H9 (cell line): Measurements from ENCODE around the gene RHOD. TPM values are rescaled to one million over a fixed set of nuclear protein-coding genes. Genes with fewer than 3 reads are reported as not detected.

Source experiments
- DNase-seq: peaks from one replicate; pipeline ENCODE4 v3.0.0-alpha.2; 2017
- H2AFZ ChIP-seq: one replicate; pipeline ENCODE4 v1.6.1; 2013; ENCODE audit warnings: mild to moderate bottlenecking, low read length, control low read depth, moderate library complexity
- H2AK5ac ChIP-seq: 2 replicates; pipeline ENCODE4 v1.6.1; 2013; ENCODE audit warnings: low read length, control low read depth, mixed read lengths; ENCODE audit not compliant: insufficient read length
- H2BK120ac ChIP-seq: one replicate; pipeline ENCODE4 v1.6.1; 2013; ENCODE audit warnings: low read depth, mild to moderate bottlenecking, low read length, control low read depth, inconsistent platforms; ENCODE audit not compliant: poor library complexity, severe bottlenecking
- H2BK12ac ChIP-seq: 2 replicates; pipeline ENCODE4 v1.6.1; 2013; ENCODE audit warnings: low read length, control low read depth, mixed read lengths, low read depth; ENCODE audit not compliant: insufficient read length
- H2BK15ac ChIP-seq: 2 replicates; pipeline ENCODE4 v1.6.1; 2013; ENCODE audit warnings: low read depth, low read length, control low read depth
- H2BK20ac ChIP-seq: one replicate; pipeline ENCODE4 v1.6.1; 2013; ENCODE audit warnings: low read depth, mild to moderate bottlenecking, low read length, control low read depth, inconsistent platforms; ENCODE audit not compliant: poor library complexity, severe bottlenecking
- H2BK5ac ChIP-seq: 2 replicates; pipeline ENCODE4 v1.6.1; 2013; ENCODE audit warnings: low read length, control low read depth, mixed read lengths; ENCODE audit not compliant: insufficient read length
- H3K14ac ChIP-seq: 2 replicates; pipeline ENCODE4 v1.6.1; 2013; ENCODE audit warnings: low read length, control low read depth; ENCODE audit not compliant: insufficient read depth
- H3K18ac ChIP-seq: 2 replicates; pipeline ENCODE4 v1.6.1; 2013; ENCODE audit warnings: low read depth, mild to moderate bottlenecking, mixed read lengths, low read length, control low read depth; ENCODE audit not compliant: insufficient read length
- H3K23ac ChIP-seq: 2 replicates; pipeline ENCODE4 v1.6.1; 2013; ENCODE audit warnings: low read length, control low read depth, mixed read lengths, low read depth; ENCODE audit not compliant: insufficient read length
- H3K23me2 ChIP-seq: 2 replicates; pipeline ENCODE4 v1.6.1; 2013; ENCODE audit warnings: low read depth, mild to moderate bottlenecking, mixed read lengths, low read length, control low read depth; ENCODE audit not compliant: insufficient read length, poor library complexity, severe bottlenecking
- H3K27ac ChIP-seq: 2 replicates; pipeline ENCODE4 v1.5.1; 2013; ENCODE audit warnings: low read length, control low read depth, mixed read lengths, low read depth; ENCODE audit not compliant: insufficient read length
- H3K27me3 ChIP-seq: 2 replicates; pipeline ENCODE4 v1.6.1; 2013; ENCODE audit warnings: low read length, control low read depth, inconsistent platforms; ENCODE audit not compliant: insufficient read depth
- H3K4ac ChIP-seq: 2 replicates; pipeline ENCODE4 v1.6.1; 2013; ENCODE audit warnings: low read depth, mild to moderate bottlenecking, control low read depth, inconsistent platforms, low read length, moderate library complexity
- H3K4me1 ChIP-seq: 2 replicates; pipeline ENCODE4 v1.6.1; 2013; ENCODE audit warnings: low read length, control low read depth, inconsistent platforms; ENCODE audit not compliant: insufficient read depth
- H3K4me2 ChIP-seq: 2 replicates; pipeline ENCODE4 v1.6.1; 2013; ENCODE audit warnings: low read length, control low read depth, mixed read lengths; ENCODE audit not compliant: insufficient read length, insufficient read depth
- H3K56ac ChIP-seq: 2 replicates; pipeline ENCODE4 v1.6.1; 2013; ENCODE audit warnings: low read depth, mild to moderate bottlenecking, mixed read lengths, low read length, control low read depth; ENCODE audit not compliant: insufficient read length
- H3K79me1 ChIP-seq: 2 replicates; pipeline ENCODE4 v1.6.1; 2013; ENCODE audit warnings: low read depth, mild to moderate bottlenecking, moderate library complexity, low read length, control low read depth, inconsistent platforms; ENCODE audit not compliant: insufficient read depth, poor library complexity, severe bottlenecking
- H3K79me2 ChIP-seq: 2 replicates; pipeline ENCODE4 v1.6.1; 2013; ENCODE audit warnings: low read length, control low read depth, inconsistent platforms; ENCODE audit not compliant: insufficient read depth
- H3K9ac ChIP-seq: 2 replicates; pipeline ENCODE4 v1.6.1; 2013; ENCODE audit warnings: low read length, control low read depth, mixed read lengths; ENCODE audit not compliant: insufficient read length; ENCODE audit errors: extremely low read depth
- H3K9me3 ChIP-seq: one replicate; pipeline ENCODE4 v1.6.1; 2013; ENCODE audit warnings: low read depth, low read length, inconsistent platforms; ENCODE audit not compliant: control insufficient read depth
- H3T11ph ChIP-seq: one replicate; pipeline ENCODE4 v1.6.1; 2013; ENCODE audit warnings: mild to moderate bottlenecking, low read length, control low read depth, inconsistent platforms
- H4K20me1 ChIP-seq: one replicate; pipeline ENCODE4 v1.6.1; 2013; ENCODE audit not compliant: control insufficient read depth, insufficient read length, insufficient read depth
- H4K5ac ChIP-seq: 2 replicates; pipeline ENCODE4 v1.6.1; 2013; ENCODE audit warnings: low read depth, mild to moderate bottlenecking, mixed read lengths, low read length, control low read depth; ENCODE audit not compliant: insufficient read length
- H4K8ac ChIP-seq: replicated peaks from 2 replicates; pipeline ENCODE4 v1.6.1; 2013; ENCODE audit warnings: low read length, control low read depth, mixed read lengths, low read depth; ENCODE audit not compliant: insufficient read length
- H4K91ac ChIP-seq: 2 replicates; pipeline ENCODE4 v1.6.1; 2013; ENCODE audit warnings: low read depth, mild to moderate bottlenecking, moderate library complexity, mixed read lengths, low read length, control low read depth; ENCODE audit not compliant: insufficient read length
- H3K27ac Mint-ChIP-seq, 3 experiments: 2 replicates in 2 of 3; 3 replicates in 1 of 3; pipeline ENCODE4 v1.8.0; 2020 to 2021; ENCODE audit warnings: mixed read lengths in 3 of 3, mild to moderate bottlenecking in 1 of 3, moderate library complexity in 1 of 3
- H3K27me3 Mint-ChIP-seq: 2 replicates; pipeline ENCODE4 v1.8.0; 2021; ENCODE audit warnings: low read depth, mild to moderate bottlenecking, moderate library complexity, mixed read lengths
- H3K36me3 Mint-ChIP-seq, 3 experiments: 2 replicates in 2 of 3; 3 replicates in 1 of 3; pipeline ENCODE4 v1.8.0; 2020 to 2021; ENCODE audit warnings: low read depth in 3 of 3, mixed read lengths in 3 of 3; ENCODE audit not compliant: insufficient read depth in 1 of 3
- H3K4me1 Mint-ChIP-seq, 2 experiments: 2 replicates each; pipeline ENCODE4 v1.8.0; 2020; ENCODE audit warnings: mixed read lengths in 2 of 2
- H3K4me3 Mint-ChIP-seq, 2 experiments: 2 replicates in 1 of 2; 3 replicates in 1 of 2; pipeline ENCODE4 v1.8.0; 2020 to 2021; ENCODE audit warnings: mild to moderate bottlenecking in 2 of 2, mixed read lengths in 2 of 2, moderate library complexity in 1 of 2
- H3K9me3 Mint-ChIP-seq, 2 experiments: 2 replicates in 1 of 2; 3 replicates in 1 of 2; pipeline ENCODE4 v1.8.0; 2020; ENCODE audit warnings: mild to moderate bottlenecking in 2 of 2, mixed read lengths in 2 of 2, moderate library complexity in 1 of 2
- WGBS: extraction: QIAGEN DNeasy Blood & Tissue Kit; methylation state at CpG from one replicate; pipeline ENCODE4 v1.1.7; 2013; ENCODE audit warnings: missing lambda C conversion rate, low lambda C conversion rate, mixed read lengths; ENCODE audit not compliant: insufficient read length; ENCODE audit errors: extremely low coverage; 5-methylcytosine and 5-hydroxymethylcytosine counted together
- total RNA-seq: library from RNA; stranded (reverse); gene quantifications from 2 replicates; pipeline ENCODE4 v1.2.1, GENCODE V29; 2021
- TF ChIP-seq, protein P1 (sequence below): fragments of 200-600 bp; sonication (generic); conservative IDR thresholded peaks from 3 replicates; pipeline ENCODE4 v1.8.0; 2021; ENCODE audit warnings: antibody characterized with exemption, mild to moderate bottlenecking

Gene RHOD
- total RNA-seq, 1 experiment from 2014 or later: 14.8 TPM

DNA sequence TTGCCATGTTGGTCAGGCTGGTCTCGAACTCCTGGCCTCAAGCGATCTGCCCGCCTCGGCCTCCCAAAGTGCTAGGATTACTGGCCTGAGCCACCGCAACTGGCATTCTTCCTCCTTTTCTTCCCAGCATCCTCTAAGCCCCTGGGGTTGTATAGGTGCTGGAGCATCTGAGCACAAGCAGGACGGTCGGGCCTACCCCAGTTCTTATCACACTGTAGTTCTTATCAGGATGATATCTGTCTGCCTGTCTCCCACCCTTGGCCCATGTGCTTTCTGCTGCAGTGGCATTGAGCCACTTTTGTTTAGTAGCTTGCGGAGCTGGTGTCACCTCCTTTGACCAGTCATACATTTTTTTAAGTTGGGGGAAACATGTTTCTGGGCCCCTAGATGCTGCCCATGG, 1.9 kb downstream of the RHOD start:
- Mint-ChIP-seq H3K27me3 (no peaks in the 10 kb centered on the region; the same call in 1 of the 2 replicates), H3K27ac (no peak overlapping the region), H3K4me1 (peaks cover 18 to 31% of the 10 kb centered on the region in 2 experiments), H3K36me3 (no peaks in the 10 kb centered on the region), H3K4me3 (no peak overlapping the region), H3K9me3 (no peaks in the 10 kb centered on the region)
- WGBS: no CpG with 5 or more reads among the region's 8 CpGs
- Histone ChIP-seq H3K79me2 (no peaks in the 10 kb centered on the region), H3K9ac (no peak overlapping the region), H3K27ac (no peak overlapping the region), H4K91ac (no peak overlapping the region), H3K4me1 (no peaks in the 10 kb centered on the region; the same call in 1 of the 2 replicates), H2BK12ac (no peak overlapping the region), H3K18ac (no peak overlapping the region), H3K27me3 (no peaks in the 10 kb centered on the region), H2AFZ (no peak overlapping the region), H3K79me1 (no peaks in the 10 kb centered on the region), H3K23ac (no peak overlapping the region), H3K56ac (no peak overlapping the region), H3K23me2 (peaks cover 4% of the 10 kb centered on the region), H2BK120ac (no peak overlapping the region), H4K8ac (no peak overlapping the region), H2BK5ac (no peak overlapping the region), H4K20me1 (peaks cover 3% of the 10 kb centered on the region), H4K5ac (no peak overlapping the region), H3T11ph (no peak overlapping the region), H3K4me2 (no peak overlapping the region), H2AK5ac (no peak overlapping the region), H3K4ac (no peak overlapping the region), H2BK15ac (no peak overlapping the region), H3K14ac (no peak overlapping the region), H3K9me3 (no peaks in the 10 kb centered on the region), H2BK20ac (no peak overlapping the region)
- no peak for DNase-seq
- TF ChIP-seq, protein P1, sequence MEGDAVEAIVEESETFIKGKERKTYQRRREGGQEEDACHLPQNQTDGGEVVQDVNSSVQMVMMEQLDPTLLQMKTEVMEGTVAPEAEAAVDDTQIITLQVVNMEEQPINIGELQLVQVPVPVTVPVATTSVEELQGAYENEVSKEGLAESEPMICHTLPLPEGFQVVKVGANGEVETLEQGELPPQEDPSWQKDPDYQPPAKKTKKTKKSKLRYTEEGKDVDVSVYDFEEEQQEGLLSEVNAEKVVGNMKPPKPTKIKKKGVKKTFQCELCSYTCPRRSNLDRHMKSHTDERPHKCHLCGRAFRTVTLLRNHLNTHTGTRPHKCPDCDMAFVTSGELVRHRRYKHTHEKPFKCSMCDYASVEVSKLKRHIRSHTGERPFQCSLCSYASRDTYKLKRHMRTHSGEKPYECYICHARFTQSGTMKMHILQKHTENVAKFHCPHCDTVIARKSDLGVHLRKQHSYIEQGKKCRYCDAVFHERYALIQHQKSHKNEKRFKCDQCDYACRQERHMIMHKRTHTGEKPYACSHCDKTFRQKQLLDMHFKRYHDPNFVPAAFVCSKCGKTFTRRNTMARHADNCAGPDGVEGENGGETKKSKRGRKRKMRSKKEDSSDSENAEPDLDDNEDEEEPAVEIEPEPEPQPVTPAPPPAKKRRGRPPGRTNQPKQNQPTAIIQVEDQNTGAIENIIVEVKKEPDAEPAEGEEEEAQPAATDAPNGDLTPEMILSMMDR: no peak
